NCI-H748 (cell line): ENCODE measurements around the gene LRRK2.
"Not testable (repeated sequence)": the region's sequence is repeated elsewhere in the genome, so short reads cannot be mapped to it uniquely, and the experiment has no call there.

Experiments used
- DNase-seq: peaks from one replicate; lab custom pipeline; 2025; ENCODE audit not compliant: unreplicated experiment; lab: John Stamatoyannopoulos, UW

Gene LRRK2

DNA sequence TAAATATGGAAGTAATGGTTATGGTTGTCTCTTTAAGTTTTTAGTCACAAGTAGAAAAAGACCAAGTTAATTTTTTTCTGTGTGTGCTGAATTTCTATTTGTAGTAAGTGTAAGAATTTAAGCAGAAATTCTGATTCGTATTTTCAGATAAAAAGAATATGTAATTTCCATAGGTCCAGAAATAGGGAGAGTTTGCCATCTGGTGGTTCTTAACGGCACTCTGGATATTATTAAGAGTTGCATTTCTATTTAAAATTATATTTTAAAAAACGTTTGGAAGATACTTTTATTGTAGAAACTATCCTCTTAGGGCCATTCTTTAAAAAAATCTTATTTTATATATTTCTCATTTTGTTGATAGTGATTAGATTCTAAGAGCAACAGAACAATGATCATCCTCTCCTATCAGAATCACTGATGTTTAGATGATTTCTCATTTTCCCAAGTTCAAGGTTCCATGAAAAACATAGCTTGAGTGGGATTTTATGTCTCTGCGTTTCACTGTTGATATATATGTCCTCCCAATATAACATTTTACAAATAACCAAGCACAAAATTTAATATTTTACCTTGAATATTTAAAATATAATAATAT, 88.3 kb downstream of the LRRK2 start:
- no peak for DNase-seq

DNA sequence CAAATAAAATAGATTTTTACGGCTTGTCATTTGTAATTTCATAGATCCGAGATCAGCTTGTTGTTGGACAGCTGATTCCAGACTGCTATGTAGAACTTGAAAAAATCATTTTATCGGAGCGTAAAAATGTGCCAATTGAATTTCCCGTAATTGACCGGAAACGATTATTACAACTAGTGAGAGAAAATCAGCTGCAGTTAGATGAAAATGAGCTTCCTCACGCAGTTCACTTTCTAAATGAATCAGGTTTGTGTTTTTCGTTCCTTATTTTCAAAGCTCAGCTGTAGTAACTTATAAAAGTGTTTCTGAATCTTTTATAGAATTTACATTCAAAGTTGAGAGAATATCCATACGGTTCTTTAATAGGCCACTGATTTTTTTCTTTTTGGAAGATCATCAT, 89.1 kb downstream of the LRRK2 start:
- DNase-seq = no peak

DNA sequence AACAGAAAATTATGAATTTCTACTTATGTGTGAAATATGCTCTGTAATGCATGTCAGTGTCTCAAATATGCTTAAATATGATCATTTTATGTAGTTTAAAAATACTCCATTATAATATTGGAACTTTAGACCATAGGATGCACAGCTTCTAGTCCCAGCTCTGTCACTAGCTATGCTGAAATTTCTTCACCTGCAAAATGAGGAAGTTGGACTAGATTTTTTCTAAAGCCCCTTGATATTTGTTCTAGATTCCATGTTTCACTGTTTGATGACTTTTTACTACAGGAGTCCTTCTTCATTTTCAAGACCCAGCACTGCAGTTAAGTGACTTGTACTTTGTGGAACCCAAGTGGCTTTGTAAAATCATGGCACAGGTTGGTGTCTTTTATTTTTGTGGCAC, 90.1 kb downstream of the LRRK2 start:
- DNase-seq = no peak

DNA sequence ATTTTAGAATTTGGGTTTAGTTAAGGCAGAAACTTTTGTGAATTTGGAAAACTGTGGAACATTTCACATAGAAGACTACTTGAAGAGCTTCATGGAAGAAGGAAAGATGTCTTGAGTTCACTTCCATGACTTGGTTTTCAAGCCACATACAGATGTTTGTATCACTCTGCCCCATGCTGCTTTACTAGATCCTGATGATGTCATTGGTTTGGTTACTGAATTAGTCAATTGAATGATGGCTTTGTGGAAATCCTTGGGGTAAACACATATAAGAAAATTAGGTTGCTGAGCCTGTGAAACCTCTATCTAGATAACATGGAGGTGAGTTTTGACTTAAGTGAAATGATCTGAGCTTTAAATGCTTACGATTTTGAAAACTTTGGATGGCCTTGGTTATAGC, 90.6 kb downstream of the LRRK2 start:
- DNase-seq = no peak

DNA sequence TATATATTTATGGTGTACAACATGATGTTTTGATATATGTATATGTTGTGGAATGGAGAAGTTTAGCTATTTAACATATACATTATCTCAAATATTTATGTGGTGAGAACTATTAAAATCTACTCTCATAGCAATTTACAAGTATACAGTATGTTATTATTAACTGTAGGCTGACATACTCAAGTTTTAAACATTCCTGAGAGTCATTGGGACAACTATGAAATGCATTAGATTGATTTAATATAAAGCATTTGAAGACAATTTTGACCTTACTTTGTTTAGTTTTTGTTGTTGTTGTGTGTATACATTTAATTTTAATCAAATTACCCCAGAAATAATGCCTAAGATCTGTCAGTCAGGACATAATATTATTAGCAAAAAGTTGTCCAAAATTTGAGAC, 99.5 kb downstream of the LRRK2 start:
- DNase-seq = no peak

DNA sequence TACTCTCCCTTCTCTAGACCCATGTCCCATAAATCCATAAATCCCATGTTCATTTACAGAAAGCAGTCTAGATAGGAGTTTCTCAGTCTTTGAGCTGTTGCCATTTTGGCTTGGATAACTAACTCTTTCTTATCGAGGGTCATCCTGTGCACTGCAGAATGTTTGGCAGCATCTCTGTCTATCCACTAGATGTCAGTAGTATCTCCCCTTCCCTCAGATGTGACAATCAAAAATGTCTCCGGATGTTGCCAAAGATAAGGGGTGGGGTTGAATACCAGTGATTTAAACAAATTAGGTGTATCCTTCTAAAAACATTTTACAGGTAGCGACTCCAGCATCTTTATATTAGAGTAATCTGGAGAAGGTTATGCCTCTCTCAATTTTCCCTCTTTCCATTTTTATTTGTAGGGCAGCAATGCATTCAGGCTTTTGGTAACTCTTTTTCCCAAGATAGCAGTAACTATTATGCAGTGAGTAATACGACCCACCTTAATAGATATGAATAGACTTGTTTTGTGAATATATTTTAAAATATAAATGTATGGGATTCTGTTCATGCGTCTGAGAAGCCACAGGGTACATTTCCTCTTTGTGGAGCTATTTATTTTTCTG, 100.7 kb downstream of the LRRK2 start:
- DNase-seq = peak; percentile 73

DNA sequence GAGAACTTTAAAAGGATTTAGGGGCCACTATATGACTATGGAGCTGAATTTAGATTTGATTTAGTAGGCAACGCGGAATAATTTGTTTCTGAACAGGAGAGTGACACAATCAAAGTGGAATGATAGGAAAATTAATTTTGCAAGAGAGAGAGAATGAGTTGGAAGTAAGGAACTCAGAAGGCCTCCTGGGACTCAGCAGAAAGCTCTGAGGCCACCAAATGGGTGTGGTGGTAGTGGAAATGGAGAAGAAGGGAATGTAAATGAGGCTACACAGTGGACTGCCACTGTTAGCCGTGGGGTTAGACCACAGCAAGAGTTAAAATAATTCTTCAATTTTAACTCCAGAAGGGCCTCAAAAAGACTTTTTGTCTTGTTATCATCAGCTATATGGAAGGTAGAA, 102.7 kb downstream of the LRRK2 start:
- no peak for DNase-seq

DNA sequence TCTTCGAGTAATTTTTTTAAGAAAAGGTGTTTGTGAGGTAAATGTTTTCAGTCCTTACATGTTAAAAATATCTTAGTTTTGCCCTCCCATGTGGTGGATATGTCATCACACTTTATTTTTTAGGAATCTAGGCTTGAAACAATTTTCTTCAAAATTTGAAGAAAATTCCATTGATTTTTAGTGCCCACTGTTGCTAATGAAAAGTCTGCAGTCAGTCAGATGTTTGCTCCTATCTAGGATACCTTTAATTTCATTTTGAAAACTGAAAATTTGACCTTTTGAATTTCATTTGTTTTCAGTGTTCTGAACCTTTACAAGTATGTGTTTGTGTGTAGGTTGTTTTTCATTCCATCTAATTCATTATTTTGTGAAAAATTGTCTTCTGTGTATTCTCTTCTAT, 105.4 kb downstream of the LRRK2 start:
- DNase-seq = no peak

DNA sequence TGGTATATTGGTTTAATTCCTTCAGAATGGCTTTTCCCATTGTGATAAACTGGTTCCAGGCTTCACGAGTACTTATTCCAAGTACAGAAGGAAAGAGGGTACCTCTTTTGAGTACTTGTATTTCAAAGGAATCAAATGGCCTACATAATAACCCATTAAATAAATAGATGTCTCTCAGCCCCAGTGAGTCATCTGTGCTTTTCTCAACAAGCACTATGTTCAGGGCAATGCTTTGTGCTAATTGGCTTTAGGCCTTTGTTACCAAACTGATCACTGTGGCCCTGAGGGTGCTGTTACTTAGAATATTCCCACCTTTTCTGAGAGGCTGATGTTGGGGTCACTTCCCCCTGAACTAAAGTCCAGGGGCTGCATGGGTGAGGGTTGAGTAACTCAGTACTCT, 107.1 kb downstream of the LRRK2 start:
- no peak for DNase-seq

DNA sequence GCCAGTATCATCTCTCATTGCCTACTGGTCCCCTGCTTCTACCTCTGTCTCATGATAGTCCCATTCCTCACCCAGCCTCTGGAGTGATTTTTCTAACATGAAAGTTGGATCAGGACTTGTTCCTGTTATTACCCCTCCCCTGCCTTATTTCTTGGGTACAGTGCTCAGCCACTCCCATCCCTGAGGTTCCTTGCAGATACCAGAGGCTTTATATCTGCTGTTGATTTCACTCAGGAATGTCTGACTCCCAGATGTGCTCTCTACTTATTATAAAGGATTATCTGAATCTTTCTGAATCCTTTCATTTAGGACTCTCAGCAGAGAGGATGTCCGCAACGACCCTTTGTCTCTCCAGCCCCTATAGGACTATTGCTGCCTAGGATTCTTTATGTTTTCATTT, 111.2 kb downstream of the LRRK2 start:
- DNase-seq = no peak

DNA sequence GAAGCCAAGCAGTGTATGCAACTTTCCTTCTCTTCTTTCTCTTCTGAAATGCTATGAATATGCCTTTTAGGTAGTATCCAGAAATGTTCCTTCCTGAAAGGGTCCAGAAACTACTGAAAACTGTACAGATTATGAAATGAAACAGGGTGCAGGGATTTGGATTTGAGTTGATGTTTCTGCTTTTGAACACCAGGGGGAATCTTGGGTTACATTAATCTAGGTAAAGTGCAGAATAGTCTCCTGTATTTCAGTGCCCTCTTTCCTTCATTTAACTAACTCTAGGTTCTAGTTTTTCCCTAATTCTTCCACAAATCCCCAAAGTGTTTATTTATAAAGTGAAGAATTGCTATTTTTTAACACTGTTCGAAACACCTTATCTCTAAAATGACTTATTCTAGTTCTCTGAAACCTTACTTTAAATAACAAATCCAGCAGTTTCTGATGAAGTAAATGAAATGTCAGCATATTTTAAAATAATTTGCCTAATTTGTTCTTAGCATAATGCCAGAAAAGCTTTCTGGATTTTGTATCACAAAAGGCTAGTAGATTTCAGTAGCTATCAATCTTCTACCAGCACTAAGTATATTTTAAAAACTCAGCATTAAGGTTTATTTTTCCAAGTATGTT, 111.9 kb downstream of the LRRK2 start:
- DNase-seq = peak; percentile 21

DNA sequence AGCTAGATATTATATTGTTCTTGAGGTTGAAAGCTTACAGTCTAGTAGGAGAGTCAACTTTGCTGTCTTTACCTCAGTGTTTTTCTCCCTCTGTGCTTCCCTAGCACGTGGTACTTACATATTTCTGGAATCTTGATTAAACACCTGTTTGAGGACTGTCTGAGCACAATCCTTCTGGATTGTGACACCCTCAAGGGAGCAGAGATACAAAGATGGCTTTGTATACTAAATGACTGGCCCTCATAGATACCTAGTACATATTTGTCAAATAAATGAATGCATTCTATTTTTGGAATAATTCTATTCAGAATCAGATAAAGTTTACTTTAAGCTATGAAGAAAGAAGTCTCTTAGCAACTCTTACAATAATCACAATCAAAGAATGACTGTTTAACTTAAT, 113.3 kb downstream of the LRRK2 start:
- no peak for DNase-seq

DNA sequence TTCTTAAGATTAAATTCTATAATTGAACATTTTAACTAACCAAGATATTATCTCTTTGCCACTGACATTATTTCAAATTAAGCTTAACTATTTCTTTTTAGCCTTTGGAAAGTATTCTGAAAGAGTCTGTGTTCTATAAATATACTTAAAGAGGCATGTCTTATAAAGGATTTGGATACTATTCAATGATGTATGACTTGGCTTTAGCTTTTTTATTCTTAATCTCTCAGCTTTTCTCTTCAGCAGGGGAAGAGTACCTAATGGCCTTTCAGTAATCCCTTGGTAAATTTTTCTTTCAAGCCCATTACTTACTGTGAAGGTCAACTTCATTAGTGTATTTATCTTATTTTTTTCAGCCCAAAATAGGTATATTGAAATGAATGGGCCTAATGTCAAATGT, 113.8 kb downstream of the LRRK2 start:
- no peak for DNase-seq

DNA sequence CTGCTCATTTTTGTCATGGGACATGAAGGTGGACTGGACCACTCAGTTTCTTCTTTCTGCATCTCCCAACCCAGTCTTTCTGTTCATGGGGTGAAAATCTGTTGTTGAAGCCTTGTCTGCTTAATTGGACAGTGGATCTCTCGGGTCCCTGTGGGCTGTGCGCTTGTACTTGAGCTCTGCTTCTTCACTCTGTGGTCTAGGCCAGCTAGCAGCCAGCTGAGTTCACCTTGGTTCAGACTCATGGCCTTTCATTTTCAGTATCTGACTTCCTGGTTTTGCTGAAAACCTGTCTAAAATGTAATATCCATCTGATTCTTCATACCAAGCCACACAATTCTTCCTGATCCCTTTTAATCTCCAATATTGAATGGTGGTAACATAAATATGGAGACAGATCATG, 117.2 kb downstream of the LRRK2 start:
- DNase-seq = no peak

DNA sequence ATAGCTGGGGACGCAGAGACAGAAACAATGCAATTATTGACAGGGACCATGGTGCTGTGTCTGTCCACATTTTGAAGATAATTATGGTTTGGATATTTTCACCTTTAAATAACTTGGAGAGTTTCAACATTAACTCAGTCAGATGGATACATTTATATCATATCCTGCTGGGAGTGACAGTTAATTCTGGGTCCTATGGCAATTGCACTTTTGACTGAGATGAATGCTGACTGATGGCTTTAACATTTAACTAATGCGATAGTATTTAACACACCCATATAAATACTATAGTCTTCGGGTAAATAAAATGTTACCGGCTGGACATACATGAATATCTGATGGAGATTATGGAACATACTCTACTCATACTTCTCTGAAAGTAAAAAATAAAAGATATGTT, 118.3 kb downstream of the LRRK2 start:
- no peak for DNase-seq

DNA sequence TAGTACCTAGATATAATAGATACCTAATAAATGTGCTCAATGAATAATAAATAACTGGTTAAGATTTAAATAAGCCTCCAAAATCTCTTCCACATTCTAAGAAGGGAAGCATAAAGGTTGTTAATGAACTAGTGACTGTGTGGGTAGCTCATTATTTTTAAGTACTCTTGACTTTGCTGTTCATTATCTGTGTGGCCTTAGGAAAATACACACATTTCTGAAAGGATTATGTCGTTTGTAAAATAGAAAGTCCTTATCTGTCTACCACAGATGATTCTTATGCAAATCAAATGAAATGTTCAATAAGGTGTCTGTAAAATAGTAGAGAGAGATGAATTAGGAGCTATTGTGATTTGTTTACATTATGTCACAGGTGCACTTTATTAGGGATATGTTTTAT, 119.5 kb downstream of the LRRK2 start:
- peak; percentile 21 for DNase-seq

DNA sequence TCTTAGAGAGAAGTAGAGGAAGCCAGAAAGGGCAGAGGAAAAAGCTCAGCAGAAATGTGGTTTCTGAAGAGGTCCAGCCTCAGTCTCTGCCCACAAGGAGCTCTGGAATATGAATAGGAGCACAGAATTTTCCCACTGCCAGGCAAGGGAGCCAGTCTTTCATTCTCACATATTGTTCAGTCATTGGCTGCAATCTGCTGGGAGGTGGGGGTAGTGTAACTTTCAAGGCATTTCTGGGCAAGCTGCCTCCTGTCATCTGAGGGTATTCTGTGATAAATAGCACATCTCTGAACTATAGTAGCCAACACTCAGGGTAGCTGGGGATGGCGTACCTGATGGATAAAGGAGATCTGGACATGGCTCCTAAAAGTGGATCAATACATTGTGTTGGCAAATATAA, 127.2 kb downstream of the LRRK2 start:
- DNase-seq = no peak

DNA sequence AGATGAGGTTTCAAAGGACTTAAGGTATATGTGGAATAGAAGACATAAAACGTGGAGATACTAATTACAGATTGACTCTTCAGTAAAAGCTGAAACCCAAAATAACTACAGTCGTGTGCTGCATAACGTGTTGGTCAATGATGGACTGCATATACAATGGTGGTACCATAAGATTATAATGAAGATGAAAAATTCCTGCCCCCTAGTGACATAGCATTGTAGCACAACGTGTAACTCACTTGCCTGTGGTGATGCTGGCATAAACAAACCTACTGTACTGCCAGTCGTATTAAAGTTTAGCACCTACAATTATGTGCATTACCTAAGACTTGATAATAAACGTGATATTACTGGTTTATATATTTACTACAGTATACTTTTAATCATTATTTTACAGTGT, 150.3 kb downstream of the LRRK2 start:
- peak; percentile 15 for DNase-seq

DNA sequence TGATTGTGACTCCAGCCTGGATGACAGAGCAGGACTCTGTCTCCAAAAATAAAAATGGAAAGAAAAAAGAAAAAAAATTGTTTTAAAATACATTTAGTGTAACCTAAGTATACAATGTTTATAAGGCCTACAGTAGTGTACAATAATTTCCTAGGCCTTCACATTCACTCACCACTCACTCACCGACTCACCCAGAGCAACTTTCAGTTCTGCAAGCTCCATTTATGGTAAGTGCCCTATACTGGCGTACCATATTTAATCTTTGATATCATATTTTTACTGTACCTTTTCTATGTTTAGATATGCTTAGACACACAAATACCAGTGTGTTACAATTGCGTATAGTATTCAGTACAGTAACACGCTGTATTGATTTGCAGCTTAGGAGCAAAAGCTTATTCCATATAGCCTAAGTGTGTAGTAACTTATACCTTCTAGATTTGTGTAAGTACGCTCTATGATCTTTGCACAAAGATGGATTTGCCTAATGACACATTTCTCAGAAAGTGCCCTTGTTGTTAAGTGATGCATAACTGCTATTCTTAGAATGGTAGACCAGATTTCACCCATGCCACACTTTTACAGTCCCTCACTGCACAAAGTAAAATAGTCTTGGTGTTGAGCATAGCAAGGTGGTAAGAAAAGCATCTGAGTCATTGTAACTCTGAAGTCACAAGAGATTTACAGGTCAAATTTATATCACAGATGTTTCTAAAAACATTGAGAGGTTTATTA, 151.9 kb downstream of the LRRK2 start:
- DNase-seq = no peak

DNA sequence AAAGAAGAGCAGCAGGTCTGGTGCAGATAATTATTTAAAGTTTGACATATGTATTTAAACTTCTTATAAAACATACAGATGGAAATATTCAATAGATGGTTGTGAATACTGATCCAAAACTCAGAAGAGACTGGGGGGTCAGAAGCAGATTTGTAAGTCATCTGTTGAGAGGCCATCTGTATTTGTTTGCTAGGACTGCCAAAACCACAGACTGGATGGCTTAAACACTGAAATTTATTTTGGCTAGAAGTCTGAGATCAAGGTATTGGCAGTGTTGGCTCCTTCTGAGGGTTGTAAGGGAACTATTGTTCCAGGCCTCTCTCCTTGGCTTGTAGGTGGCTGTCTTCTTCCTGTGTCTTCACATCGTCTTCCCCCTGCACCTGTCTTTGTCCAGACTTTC, 153.9 kb downstream of the LRRK2 start:
- no peak for DNase-seq

DNA sequence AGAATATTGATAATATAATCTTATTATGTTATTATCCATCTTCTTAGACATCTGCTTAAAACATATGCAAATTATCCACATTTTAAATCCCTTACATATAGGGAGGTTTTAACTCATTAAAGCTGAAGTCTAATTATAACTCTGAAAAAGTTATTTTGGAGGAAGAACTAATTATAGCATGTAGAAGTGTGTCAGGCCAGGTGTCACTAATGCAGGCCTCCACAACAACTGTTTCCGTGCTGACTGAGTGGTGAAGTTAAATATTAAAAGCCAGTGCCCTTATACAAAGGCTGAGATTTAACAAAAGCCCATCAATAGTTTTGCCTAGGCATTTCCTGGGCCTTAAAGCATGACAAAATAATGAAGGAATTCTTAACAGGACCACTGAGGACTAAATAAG, 157.4 kb downstream of the LRRK2 start:
- no peak for DNase-seq

DNA sequence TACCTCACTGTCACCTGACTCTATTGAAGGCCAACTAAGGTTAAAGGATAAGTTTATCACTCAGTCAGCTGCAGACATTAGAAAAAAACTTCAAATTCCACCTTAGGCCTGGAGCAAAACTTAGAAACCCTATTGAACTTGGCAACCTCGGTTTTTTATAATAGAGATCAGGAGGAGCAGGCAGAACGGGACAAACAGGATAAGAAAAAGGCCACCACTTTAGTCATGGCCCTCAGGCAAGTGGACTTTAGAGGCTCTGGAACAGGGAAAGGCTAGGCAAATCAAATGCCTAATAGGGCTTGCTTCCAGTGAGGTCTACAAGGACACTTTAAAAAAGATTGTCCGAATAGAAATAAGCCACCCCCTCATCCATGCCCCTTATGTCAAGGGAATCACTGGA, 162.5 kb downstream of the LRRK2 start:
- DNase-seq = not testable (repeated sequence)
